MM.1S (cell line): ENCODE data around the gene INPP5J.

Source experiments
- DNase-seq: peaks from one replicate; pipeline ENCODE4 v3.0.0-alpha.2; 2015
- H2AFZ ChIP-seq: fragments of 300-600 bp; sonication (generic); 2 replicates; pipeline ENCODE4 v1.6.0; 2016; ENCODE audit warnings: antibody characterized with exemption, low read length
- H3F3A ChIP-seq: fragments of 300-600 bp; sonication (generic); 2 replicates; pipeline ENCODE4 v1.6.1; 2016; ENCODE audit warnings: mild to moderate bottlenecking, antibody characterized with exemption, low read length, moderate library complexity, mixed read lengths; ENCODE audit not compliant: insufficient read depth
- H3K27ac ChIP-seq: fragments of 300-600 bp; sonication (generic); 2 replicates; pipeline ENCODE4 v1.5.1; 2016; ENCODE audit warnings: mild to moderate bottlenecking, low read length
- H3K27me3 ChIP-seq: fragments of 300-600 bp; sonication (generic); replicated peaks from 2 replicates; pipeline ENCODE4 v1.6.0; 2016; ENCODE audit warnings: low read length; ENCODE audit not compliant: insufficient read depth
- H3K36me3 ChIP-seq: fragments of 300-600 bp; sonication (generic); replicated peaks from 2 replicates; pipeline ENCODE4 v1.6.1; 2016; ENCODE audit warnings: mild to moderate bottlenecking, low read length, mixed read lengths; ENCODE audit not compliant: insufficient read depth
- H3K4me1 ChIP-seq: fragments of 300-600 bp; sonication (generic); 2 replicates; pipeline ENCODE4 v1.6.1; 2016; ENCODE audit warnings: low read length, mixed read lengths
- H3K4me2 ChIP-seq: fragments of 300-600 bp; sonication (generic); 2 replicates; pipeline ENCODE4 v1.6.0; 2016; ENCODE audit warnings: low read depth, low read length
- H3K4me3 ChIP-seq: fragments of 300-600 bp; sonication (generic); 2 replicates; pipeline ENCODE4 v1.5.1; 2016; ENCODE audit warnings: low read length, mixed read lengths
- H3K79me2 ChIP-seq: fragments of 300-600 bp; sonication (generic); 2 replicates; pipeline ENCODE4 v1.6.1; 2016; ENCODE audit warnings: mixed run types, low read length, mixed read lengths
- H3K9ac ChIP-seq: fragments of 300-600 bp; sonication (generic); 2 replicates; pipeline ENCODE4 v1.6.1; 2016; ENCODE audit warnings: low read length, mixed read lengths
- H3K9me2 ChIP-seq: fragments of 300-600 bp; sonication (generic); replicated peaks from 2 replicates; pipeline ENCODE4 v1.6.1; 2016; ENCODE audit warnings: mild to moderate bottlenecking, low read length, mixed read lengths; ENCODE audit not compliant: insufficient read depth
- H3K9me3 ChIP-seq: fragments of 300-600 bp; sonication (generic); replicated peaks from 2 replicates; pipeline ENCODE4 v1.6.1; 2016; ENCODE audit warnings: mild to moderate bottlenecking, low read length, mixed read lengths; ENCODE audit not compliant: insufficient read depth
- H4K20me1 ChIP-seq: fragments of 300-600 bp; sonication (generic); 2 replicates; pipeline ENCODE4 v1.6.1; 2016; ENCODE audit warnings: mild to moderate bottlenecking, low read length, moderate library complexity, mixed read lengths; ENCODE audit not compliant: insufficient read depth
- EZH2 ChIP-seq: fragments of 300-600 bp; sonication (generic); optimal IDR thresholded peaks from 2 replicates; pipeline ENCODE3; 2017; ENCODE audit warnings: low read depth, mild to moderate bottlenecking, antibody characterized with exemption, low read length, mixed read lengths
- EZH2phosphoT487 ChIP-seq: fragments of 300-600 bp; sonication (generic); IDR thresholded peaks from 2 replicates; pipeline ENCODE4 v1.6.1; 2018; ENCODE audit warnings: antibody characterized with exemption, low read length
- TF ChIP-seq, protein P1 (sequence below): fragments of 300-600 bp; sonication (generic); IDR thresholded peaks from 2 replicates; pipeline ENCODE4 v1.5.1; 2016; ENCODE audit warnings: antibody characterized with exemption, low read length, mixed read lengths

The INPP5J gene

DNA sequence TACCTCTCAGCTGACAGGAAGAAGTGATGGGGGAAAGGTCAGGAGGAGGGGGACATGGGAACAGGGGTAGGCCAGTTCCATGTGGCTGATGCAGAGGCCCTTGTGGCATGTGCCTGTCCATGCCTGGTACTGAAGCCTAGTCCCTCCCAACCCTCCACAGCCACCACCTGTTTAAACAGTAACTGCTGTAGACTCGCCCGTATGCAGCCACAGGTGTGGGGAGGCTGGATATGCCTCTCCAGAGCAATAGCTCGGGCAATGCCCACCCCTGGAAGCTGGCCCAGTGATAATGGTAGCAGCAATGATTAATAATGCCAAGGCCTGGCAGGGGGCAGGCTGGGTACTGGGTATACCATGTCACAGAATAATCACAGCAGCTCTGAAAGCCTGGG lies 39.4 kb upstream of the INPP5J start:
- TF ChIP-seq EZH2 (no peak), EZH2phosphoT487 (no peak)
- TF ChIP-seq, protein P1, sequence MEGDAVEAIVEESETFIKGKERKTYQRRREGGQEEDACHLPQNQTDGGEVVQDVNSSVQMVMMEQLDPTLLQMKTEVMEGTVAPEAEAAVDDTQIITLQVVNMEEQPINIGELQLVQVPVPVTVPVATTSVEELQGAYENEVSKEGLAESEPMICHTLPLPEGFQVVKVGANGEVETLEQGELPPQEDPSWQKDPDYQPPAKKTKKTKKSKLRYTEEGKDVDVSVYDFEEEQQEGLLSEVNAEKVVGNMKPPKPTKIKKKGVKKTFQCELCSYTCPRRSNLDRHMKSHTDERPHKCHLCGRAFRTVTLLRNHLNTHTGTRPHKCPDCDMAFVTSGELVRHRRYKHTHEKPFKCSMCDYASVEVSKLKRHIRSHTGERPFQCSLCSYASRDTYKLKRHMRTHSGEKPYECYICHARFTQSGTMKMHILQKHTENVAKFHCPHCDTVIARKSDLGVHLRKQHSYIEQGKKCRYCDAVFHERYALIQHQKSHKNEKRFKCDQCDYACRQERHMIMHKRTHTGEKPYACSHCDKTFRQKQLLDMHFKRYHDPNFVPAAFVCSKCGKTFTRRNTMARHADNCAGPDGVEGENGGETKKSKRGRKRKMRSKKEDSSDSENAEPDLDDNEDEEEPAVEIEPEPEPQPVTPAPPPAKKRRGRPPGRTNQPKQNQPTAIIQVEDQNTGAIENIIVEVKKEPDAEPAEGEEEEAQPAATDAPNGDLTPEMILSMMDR: no peak
- Histone ChIP-seq H3K36me3 (no peaks in the 10 kb centered on the region), H3K4me1 (peaks cover 27% of the 10 kb centered on the region), H3K27me3 (no peaks in the 10 kb centered on the region), H3K9ac (peak overlapping the region; percentile 97; the same call in 1 of the 2 replicates), H3K4me3 (peak overlapping the region; percentile 96; the same call in 1 of the 2 replicates), H3K9me2 (no peaks in the 10 kb centered on the region), H3K79me2 (peaks cover 28% of the 10 kb centered on the region), H3K9me3 (no peaks in the 10 kb centered on the region), H3K4me2 (peak overlapping the region; percentile 98), H3F3A (peaks cover 20% of the 10 kb centered on the region; the same call in 1 of the 2 replicates), H3K27ac (peak overlapping the region; percentile 86; the same call in 1 of the 2 replicates), H2AFZ (no peak overlapping the region), H4K20me1 (no peaks in the 10 kb centered on the region)
- no peak for DNase-seq

DNA sequence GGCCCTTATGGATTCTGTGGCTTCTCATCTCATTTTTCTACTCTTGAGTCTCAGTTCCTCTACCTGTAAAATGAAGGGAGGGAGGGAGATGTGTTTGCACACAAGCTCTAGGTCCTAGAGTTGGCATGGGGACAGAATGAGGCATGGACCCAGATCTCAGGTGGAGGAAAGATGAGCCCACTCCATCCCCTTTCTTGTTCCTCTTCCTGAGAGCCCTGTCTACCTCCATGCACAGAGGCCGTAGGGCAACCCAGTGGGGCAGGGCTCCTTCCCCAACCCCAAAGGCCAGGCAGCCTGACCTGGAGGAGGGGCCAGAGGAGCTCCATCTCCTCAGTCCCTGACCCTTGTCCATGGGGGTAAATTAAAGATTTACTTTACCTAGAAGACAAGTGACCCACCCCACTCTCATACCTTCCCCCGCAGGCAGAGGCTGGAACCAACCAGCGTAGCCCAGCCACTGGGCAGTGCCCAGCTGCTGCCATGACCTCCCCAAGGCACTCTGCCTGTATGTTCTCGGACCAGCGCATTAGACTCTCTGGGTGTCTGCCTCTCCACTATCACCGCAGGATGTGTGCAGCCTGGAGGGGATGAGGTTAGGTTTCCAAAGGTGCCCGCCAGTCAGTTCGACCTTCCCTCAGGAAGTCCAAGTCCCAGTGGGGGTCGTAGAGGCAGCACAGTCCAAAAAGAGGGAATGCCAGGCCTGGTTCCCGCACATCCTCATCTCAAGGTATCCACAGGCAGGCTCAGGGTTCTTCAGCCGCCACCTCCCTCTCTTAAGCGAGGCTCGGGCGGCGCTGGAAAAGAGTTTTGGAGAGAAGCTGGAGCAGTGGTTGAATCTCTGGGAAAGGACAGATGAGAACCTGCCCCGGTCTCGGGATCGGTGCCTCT lies 38.6 kb upstream of the INPP5J start:
- peak overlapping the region; percentile 96 for H3K4me3 ChIP-seq
- H3K4me2 ChIP-seq: peak overlapping the region; percentile 98
- H3K9me3 ChIP-seq: no peaks in the 10 kb centered on the region
- H3K27ac ChIP-seq: peak overlapping the region; percentile 86; the same call in 1 of the 2 replicates
- H3K79me2 ChIP-seq: peaks cover 28% of the 10 kb centered on the region
- H3K36me3 ChIP-seq: no peaks in the 10 kb centered on the region
- H3K4me1 ChIP-seq: peaks cover 27% of the 10 kb centered on the region
- peak overlapping the region; percentile 99 for H2AFZ ChIP-seq
- peaks cover 20% of the 10 kb centered on the region; the same call in 1 of the 2 replicates for H3F3A ChIP-seq
- peak; percentile 28 for DNase-seq
- H3K9me2 ChIP-seq: no peaks in the 10 kb centered on the region
- H3K9ac ChIP-seq: peak overlapping the region; percentile 97
- no peak for TF ChIP-seq EZH2
- TF ChIP-seq, protein P1: no peak
- no peak for TF ChIP-seq EZH2phosphoT487
- no peaks in the 10 kb centered on the region for H4K20me1 ChIP-seq
- H3K27me3 ChIP-seq: no peaks in the 10 kb centered on the region

DNA sequence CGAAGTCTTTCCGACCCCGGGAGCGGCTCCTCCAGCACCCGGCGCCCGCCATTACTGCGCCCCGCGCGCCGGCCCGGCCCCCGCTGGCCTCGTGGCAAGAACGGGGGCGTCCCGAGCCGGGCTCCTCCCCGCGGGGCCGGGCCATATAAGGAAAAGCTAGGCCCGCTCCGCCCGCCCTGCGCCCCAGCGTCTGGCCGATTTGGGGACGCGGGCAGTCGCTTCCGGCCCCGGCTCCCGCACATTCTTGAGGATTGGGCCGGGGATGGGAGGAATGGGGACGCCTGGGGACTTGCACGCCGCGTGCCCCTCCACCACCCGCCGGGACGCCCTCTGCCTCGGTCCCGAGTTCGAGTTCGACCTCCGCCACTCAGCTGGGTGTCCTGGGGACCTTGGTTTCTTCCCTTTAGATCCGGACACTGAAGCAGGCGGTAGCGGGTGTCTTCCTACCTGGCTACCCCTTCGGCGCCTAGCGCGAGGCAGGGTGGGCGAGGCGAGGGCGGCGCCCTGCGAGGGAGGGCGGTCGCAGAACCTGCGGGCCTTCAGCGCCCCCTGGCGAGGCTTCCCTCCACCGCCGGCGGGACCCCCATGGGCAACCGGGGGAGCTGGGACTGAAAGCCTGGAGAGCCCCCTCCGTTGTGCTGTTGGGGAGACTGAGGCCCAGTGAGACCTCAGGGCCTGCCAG lies 37.8 kb upstream of the INPP5J start:
- Histone ChIP-seq H3K4me3 (peak overlapping the region; percentile 96), H3F3A (peaks cover 20% of the 10 kb centered on the region; the same call in 1 of the 2 replicates), H3K9ac (peak overlapping the region; percentile 97), H3K4me1 (peaks cover 27% of the 10 kb centered on the region), H3K9me2 (no peaks in the 10 kb centered on the region), H3K27ac (peak overlapping the region; percentile 86; the same call in 1 of the 2 replicates), H3K4me2 (peak overlapping the region; percentile 98), H3K79me2 (peaks cover 28% of the 10 kb centered on the region), H3K27me3 (no peaks in the 10 kb centered on the region), H3K9me3 (no peaks in the 10 kb centered on the region), H2AFZ (peak overlapping the region; percentile 99), H4K20me1 (no peaks in the 10 kb centered on the region), H3K36me3 (no peaks in the 10 kb centered on the region)
- TF ChIP-seq EZH2phosphoT487 (no peak), EZH2 (no peak)
- TF ChIP-seq, protein P1: peak; percentile 90
- DNase-seq: peak; percentile 88
